OCI-LY7 (cell line): ENCODE measurements around the gene MFSD2A. TPM values are rescaled to one million over a fixed set of nuclear protein-coding genes. Genes with fewer than 3 reads are reported as not detected.

Experiments used
- BruUV-seq: library from RNA; stranded (reverse); fragments of 400-500 nt; replicated peaks from 2 replicates; lab custom pipeline; 2021; lab: Mats Ljungman, UMichigan
- CTCF ChIA-PET: fragments of 300-600 bp; sonication (Branson Sonifier 250); formaldehyde crosslinking; loops from one replicate; lab custom pipeline; 2022; ENCODE audit warnings: antibody characterized with exemption; ENCODE audit not compliant: unreplicated experiment; lab: Charles Lee
- POLR2A ChIA-PET: fragments of 300-600 bp; sonication (Branson Sonifier 250); formaldehyde crosslinking; loops from one replicate; lab custom pipeline; 2022; ENCODE audit warnings: antibody characterized with exemption; lab: Charles Lee
- DNase-seq: peaks from one replicate; pipeline ENCODE4 v3.0.0-alpha.2; 2015; ENCODE audit warnings: low spot score
- H2AFZ ChIP-seq: fragments of 200-600 bp; sonication (generic), shearing (Covaris generic); 2 replicates; pipeline ENCODE4 v1.6.1; 2014; ENCODE audit warnings: mild to moderate bottlenecking, antibody characterized with exemption, low read length, moderate library complexity
- H3K27ac ChIP-seq: fragments of 200-600 bp; sonication (generic); 2 replicates; pipeline ENCODE4 v1.5.1; 2014; ENCODE audit warnings: mixed run types, low read depth, mild to moderate bottlenecking, moderate library complexity, low read length, inconsistent platforms; ENCODE audit not compliant: poor library complexity, severe bottlenecking
- H3K36me3 ChIP-seq: fragments of 200-600 bp; sonication (generic); 2 replicates; pipeline ENCODE4 v1.6.1; 2014; ENCODE audit warnings: mild to moderate bottlenecking, antibody characterized with exemption, low read length, moderate library complexity, mixed read lengths; ENCODE audit not compliant: insufficient read depth
- H3K4me1 ChIP-seq: fragments of 200-600 bp; sonication (generic); 2 replicates; pipeline ENCODE4 v1.5.1; 2014; ENCODE audit warnings: mild to moderate bottlenecking, low read length; ENCODE audit not compliant: insufficient read depth, poor library complexity, severe bottlenecking
- H3K4me2 ChIP-seq: fragments of 200-600 bp; sonication (generic); 2 replicates; pipeline ENCODE4 v1.6.1; 2014; ENCODE audit warnings: mild to moderate bottlenecking, low read length
- H3K4me3 ChIP-seq: fragments of 200-600 bp; sonication (generic); 2 replicates; pipeline ENCODE4 v1.5.1; 2014; ENCODE audit warnings: mild to moderate bottlenecking, low read depth, low read length; ENCODE audit not compliant: poor library complexity, severe bottlenecking
- H3K79me2 ChIP-seq: fragments of 200-600 bp; sonication (generic); 2 replicates; pipeline ENCODE4 v1.6.1; 2016; ENCODE audit warnings: low read depth, mild to moderate bottlenecking, low read length, moderate library complexity, mixed read lengths; ENCODE audit not compliant: insufficient read depth
- H3K9me2 ChIP-seq: fragments of 200-600 bp; sonication (generic); 2 replicates; pipeline ENCODE4 v1.6.1; 2016; ENCODE audit warnings: mild to moderate bottlenecking, low read length, mixed read lengths; ENCODE audit not compliant: insufficient read depth
- H3K9me3 ChIP-seq: fragments of 200-600 bp; sonication (generic); 2 replicates; pipeline ENCODE4 v1.6.1; 2014; ENCODE audit warnings: mild to moderate bottlenecking, mixed run types, low read length, mixed read lengths
- H4K20me1 ChIP-seq: fragments of 200-600 bp; sonication (generic); 2 replicates; pipeline ENCODE4 v1.6.1; 2014; ENCODE audit warnings: mild to moderate bottlenecking, antibody characterized with exemption, low read length, moderate library complexity, mixed read lengths; ENCODE audit not compliant: insufficient read depth
- CTCF ChIP-seq: fragments of 200-600 bp; sonication (generic); conservative IDR thresholded peaks from 2 replicates; pipeline ENCODE4 v1.5.1; 2014; ENCODE audit warnings: mild to moderate bottlenecking, antibody characterized with exemption, low read length, moderate library complexity, mixed read lengths
- EZH2phosphoT487 ChIP-seq: fragments of 200-600 bp; sonication (generic); IDR thresholded peaks from 2 replicates; pipeline ENCODE4 v1.6.1; 2018; ENCODE audit warnings: low read depth, borderline replicate concordance, mild to moderate bottlenecking, mixed run types, antibody characterized with exemption, low read length, moderate library complexity, mixed read lengths
- intact Hi-C: fragments of 100-400 bp; cut with micrococcal nuclease; formaldehyde crosslinking; loops from one replicate; pipeline ENCODE4 v1.10.0; 2022; ENCODE audit not compliant: unreplicated experiment
- total RNA-seq, 2 experiments: library from RNA; depleted of rRNA in 1 of 2; stranded (reverse); fragments of >200 nt in 1 of 2; shearing (Covaris generic) in 1 of 2; gene quantifications; 2 replicates each; pipeline ENCODE4 v1.2.3, GENCODE V29; 2014 to 2022

The MFSD2A gene
- total RNA-seq, 2 experiments from 2014 or later, result 9.9 to 13.4 TPM

GRCh38 chr1:39947260-39947659 is 7.7 kb upstream of the MFSD2A start:
- Histone ChIP-seq H3K79me2 (no peaks in the 10 kb centered on the region), H4K20me1 (no peaks in the 10 kb centered on the region), H2AFZ (no peak overlapping the region), H3K27ac (no peak overlapping the region), H3K36me3 (no peaks in the 10 kb centered on the region), H3K4me2 (no peak overlapping the region), H3K9me3 (no peaks in the 10 kb centered on the region), H3K4me1 (no peaks in the 10 kb centered on the region), H3K4me3 (no peak overlapping the region), H3K9me2 (no peaks in the 10 kb centered on the region; the same call in 1 of the 2 replicates)
- CTCF ChIA-PET, result no interaction called here
- intact Hi-C loops, result no loop called here
- POLR2A ChIA-PET, result no interaction called here
- no peak for TF ChIP-seq CTCF
- no peak for TF ChIP-seq EZH2phosphoT487
- BruUV-seq, result no TSS peak
- DNase-seq, result no peak

- POLR2A ChIA-PET, result interaction anchor here (0.6 kb wide), 1 partner anchor 121 kb away, joined by 3 read pairs; no protein-coding TSS in a partner anchor
- no peaks in the 10 kb centered on the region for H3K9me3 ChIP-seq
- TF ChIP-seq EZH2phosphoT487 (no peak), CTCF (0 out of 2 replicates have a peak, but pooled peaks have one; percentile 26)
- intact Hi-C loops, result no loop called here
- H2AFZ ChIP-seq, result no peak overlapping the region
- H3K4me1 ChIP-seq, result peaks cover 7% of the 10 kb centered on the region
- H3K9me2 ChIP-seq, result no peaks in the 10 kb centered on the region; the same call in 1 of the 2 replicates
- no peaks in the 10 kb centered on the region for H3K79me2 ChIP-seq
- H3K4me3 ChIP-seq, result no peak overlapping the region
- no peak overlapping the region for H3K4me2 ChIP-seq
- no TSS peak for BruUV-seq
- H3K36me3 ChIP-seq, result no peaks in the 10 kb centered on the region
- no peaks in the 10 kb centered on the region for H4K20me1 ChIP-seq
- H3K27ac ChIP-seq, result no peak overlapping the region
- DNase-seq, result peak; percentile 19
- CTCF ChIA-PET, result interaction anchor here (0.9 kb wide), 1 partner anchor 10 kb away, joined by 3 read pairs; no protein-coding TSS in a partner anchor
Observed at GRCh38 chr1:39949891-39950290, 5.1 kb upstream of the MFSD2A start.

GRCh38 chr1:39951926-39952325 is 3.0 kb upstream of the MFSD2A start:
- peaks cover 17% of the 10 kb centered on the region for H3K4me1 ChIP-seq
- peaks cover 7% of the 10 kb centered on the region; the same call in 1 of the 2 replicates for H3K79me2 ChIP-seq
- H3K9me2 ChIP-seq, result no peaks in the 10 kb centered on the region
- H2AFZ ChIP-seq, result no peak overlapping the region
- no peak overlapping the region for H3K4me3 ChIP-seq
- DNase-seq, result no peak
- H3K9me3 ChIP-seq, result no peaks in the 10 kb centered on the region
- H3K27ac ChIP-seq, result no peak overlapping the region
- H4K20me1 ChIP-seq, result no peaks in the 10 kb centered on the region
- no peak for TF ChIP-seq EZH2phosphoT487
- no peak for TF ChIP-seq CTCF
- ChIA-PET POLR2A (no interaction called here), CTCF (no interaction called here)
- no TSS peak for BruUV-seq
- no peak overlapping the region for H3K4me2 ChIP-seq
- intact Hi-C loops, result no loop called here
- no peaks in the 10 kb centered on the region for H3K36me3 ChIP-seq
